ENCODE results near the gene DHX16.

- TF ChIP-seq, protein P1, sequence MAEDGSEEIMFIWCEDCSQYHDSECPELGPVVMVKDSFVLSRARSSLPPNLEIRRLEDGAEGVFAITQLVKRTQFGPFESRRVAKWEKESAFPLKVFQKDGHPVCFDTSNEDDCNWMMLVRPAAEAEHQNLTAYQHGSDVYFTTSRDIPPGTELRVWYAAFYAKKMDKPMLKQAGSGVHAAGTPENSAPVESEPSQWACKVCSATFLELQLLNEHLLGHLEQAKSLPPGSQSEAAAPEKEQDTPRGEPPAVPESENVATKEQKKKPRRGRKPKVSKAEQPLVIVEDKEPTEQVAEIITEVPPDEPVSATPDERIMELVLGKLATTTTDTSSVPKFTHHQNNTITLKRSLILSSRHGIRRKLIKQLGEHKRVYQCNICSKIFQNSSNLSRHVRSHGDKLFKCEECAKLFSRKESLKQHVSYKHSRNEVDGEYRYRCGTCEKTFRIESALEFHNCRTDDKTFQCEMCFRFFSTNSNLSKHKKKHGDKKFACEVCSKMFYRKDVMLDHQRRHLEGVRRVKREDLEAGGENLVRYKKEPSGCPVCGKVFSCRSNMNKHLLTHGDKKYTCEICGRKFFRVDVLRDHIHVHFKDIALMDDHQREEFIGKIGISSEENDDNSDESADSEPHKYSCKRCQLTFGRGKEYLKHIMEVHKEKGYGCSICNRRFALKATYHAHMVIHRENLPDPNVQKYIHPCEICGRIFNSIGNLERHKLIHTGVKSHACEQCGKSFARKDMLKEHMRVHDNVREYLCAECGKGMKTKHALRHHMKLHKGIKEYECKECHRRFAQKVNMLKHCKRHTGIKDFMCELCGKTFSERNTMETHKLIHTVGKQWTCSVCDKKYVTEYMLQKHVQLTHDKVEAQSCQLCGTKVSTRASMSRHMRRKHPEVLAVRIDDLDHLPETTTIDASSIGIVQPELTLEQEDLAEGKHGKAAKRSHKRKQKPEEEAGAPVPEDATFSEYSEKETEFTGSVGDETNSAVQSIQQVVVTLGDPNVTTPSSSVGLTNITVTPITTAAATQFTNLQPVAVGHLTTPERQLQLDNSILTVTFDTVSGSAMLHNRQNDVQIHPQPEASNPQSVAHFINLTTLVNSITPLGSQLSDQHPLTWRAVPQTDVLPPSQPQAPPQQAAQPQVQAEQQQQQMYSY (CRISPR knock-in tag; IDR thresholded peaks at IDR 0.05): no peak
- TF ChIP-seq ETV6 (CRISPR knock-in tag; IDR thresholded peaks at IDR 0.05) (no peak), FOXJ3 (CRISPR knock-in tag; IDR thresholded peaks at IDR 0.05; ENCODE audit: borderline replicate concordance) (no peak), NR3C1 (CRISPR knock-in tag; conservative IDR thresholded peaks at IDR 0.05; ENCODE audit: low read depth) (no peak), NR1H2 (CRISPR knock-in tag; IDR thresholded peaks at IDR 0.05) (no peak), RELA (CRISPR knock-in tag; IDR thresholded peaks at IDR 0.05; ENCODE audit: borderline replicate concordance) (no peak), TEAD4 (CRISPR knock-in tag; IDR thresholded peaks at IDR 0.05) (no peak)
- TF ChIP-seq, protein P2, sequence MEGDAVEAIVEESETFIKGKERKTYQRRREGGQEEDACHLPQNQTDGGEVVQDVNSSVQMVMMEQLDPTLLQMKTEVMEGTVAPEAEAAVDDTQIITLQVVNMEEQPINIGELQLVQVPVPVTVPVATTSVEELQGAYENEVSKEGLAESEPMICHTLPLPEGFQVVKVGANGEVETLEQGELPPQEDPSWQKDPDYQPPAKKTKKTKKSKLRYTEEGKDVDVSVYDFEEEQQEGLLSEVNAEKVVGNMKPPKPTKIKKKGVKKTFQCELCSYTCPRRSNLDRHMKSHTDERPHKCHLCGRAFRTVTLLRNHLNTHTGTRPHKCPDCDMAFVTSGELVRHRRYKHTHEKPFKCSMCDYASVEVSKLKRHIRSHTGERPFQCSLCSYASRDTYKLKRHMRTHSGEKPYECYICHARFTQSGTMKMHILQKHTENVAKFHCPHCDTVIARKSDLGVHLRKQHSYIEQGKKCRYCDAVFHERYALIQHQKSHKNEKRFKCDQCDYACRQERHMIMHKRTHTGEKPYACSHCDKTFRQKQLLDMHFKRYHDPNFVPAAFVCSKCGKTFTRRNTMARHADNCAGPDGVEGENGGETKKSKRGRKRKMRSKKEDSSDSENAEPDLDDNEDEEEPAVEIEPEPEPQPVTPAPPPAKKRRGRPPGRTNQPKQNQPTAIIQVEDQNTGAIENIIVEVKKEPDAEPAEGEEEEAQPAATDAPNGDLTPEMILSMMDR (IDR thresholded peaks at IDR 0.05): no peak
- TF ChIP-seq, protein P3, sequence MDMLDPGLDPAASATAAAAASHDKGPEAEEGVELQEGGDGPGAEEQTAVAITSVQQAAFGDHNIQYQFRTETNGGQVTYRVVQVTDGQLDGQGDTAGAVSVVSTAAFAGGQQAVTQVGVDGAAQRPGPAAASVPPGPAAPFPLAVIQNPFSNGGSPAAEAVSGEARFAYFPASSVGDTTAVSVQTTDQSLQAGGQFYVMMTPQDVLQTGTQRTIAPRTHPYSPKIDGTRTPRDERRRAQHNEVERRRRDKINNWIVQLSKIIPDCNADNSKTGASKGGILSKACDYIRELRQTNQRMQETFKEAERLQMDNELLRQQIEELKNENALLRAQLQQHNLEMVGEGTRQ (CRISPR knock-in tag; IDR thresholded peaks at IDR 0.05): no peak
- TF ChIP-seq, protein P4, sequence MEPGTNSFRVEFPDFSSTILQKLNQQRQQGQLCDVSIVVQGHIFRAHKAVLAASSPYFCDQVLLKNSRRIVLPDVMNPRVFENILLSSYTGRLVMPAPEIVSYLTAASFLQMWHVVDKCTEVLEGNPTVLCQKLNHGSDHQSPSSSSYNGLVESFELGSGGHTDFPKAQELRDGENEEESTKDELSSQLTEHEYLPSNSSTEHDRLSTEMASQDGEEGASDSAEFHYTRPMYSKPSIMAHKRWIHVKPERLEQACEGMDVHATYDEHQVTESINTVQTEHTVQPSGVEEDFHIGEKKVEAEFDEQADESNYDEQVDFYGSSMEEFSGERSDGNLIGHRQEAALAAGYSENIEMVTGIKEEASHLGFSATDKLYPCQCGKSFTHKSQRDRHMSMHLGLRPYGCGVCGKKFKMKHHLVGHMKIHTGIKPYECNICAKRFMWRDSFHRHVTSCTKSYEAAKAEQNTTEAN (CRISPR knock-in tag; IDR thresholded peaks at IDR 0.05): no peak
- TF ChIP-seq, protein P5, sequence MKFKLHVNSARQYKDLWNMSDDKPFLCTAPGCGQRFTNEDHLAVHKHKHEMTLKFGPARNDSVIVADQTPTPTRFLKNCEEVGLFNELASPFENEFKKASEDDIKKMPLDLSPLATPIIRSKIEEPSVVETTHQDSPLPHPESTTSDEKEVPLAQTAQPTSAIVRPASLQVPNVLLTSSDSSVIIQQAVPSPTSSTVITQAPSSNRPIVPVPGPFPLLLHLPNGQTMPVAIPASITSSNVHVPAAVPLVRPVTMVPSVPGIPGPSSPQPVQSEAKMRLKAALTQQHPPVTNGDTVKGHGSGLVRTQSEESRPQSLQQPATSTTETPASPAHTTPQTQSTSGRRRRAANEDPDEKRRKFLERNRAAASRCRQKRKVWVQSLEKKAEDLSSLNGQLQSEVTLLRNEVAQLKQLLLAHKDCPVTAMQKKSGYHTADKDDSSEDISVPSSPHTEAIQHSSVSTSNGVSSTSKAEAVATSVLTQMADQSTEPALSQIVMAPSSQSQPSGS (CRISPR knock-in tag; IDR thresholded peaks at IDR 0.05; ENCODE audit: borderline replicate concordance, low read depth): no peak
Measured at GRCh38 chr6:30712441-30712945, 39.7 kb upstream of the DHX16 start.
